ENCODE data around the gene KLK13. TPM values are rescaled to one million over a fixed set of nuclear protein-coding genes. Genes with fewer than 3 reads are reported as not detected.

The KLK13 gene
- total RNA-seq, 4 donors from 2014 or later = 0.22 to 0.73 TPM; not detected in 2

Other genes with a start within 250 kb of the KLK13 start
- gene KLK1, start 241.3 kb downstream of the KLK13 start, total RNA-seq = 1 to 10 TPM in 2 of 4 donors, under 1 TPM in 1, not detected in 1; 0.67 to 6.6 (median 6.1) TPM
- 1 to 10 TPM in 2 of 4 donors, under 1 TPM in 1, not detected in 1; 0.81 to 2.8 (median 1.8) TPM for gene KLK15, start 231.5 kb downstream of the KLK13 start, total RNA-seq
- gene KLK3, start 210.2 kb downstream of the KLK13 start, total RNA-seq = 1 to 10 TPM in 1 of 4 donors, under 1 TPM in 1, not detected in 2; 0.54 to 1.3 TPM
- 10 to 100 TPM in 1 of 4 donors, 1 to 10 TPM in 3; 2.8 to 11.0 (median 5.0) TPM for gene KLK2, start 191.7 kb downstream of the KLK13 start, total RNA-seq
- 1 to 10 TPM in 3 of 4 donors, not detected in 1; 1.1 to 3.1 (median 1.9) TPM for gene KLK4, start 153.7 kb downstream of the KLK13 start, total RNA-seq
- gene KLK5, start 112.1 kb downstream of the KLK13 start, total RNA-seq = under 1 TPM in 1 of 4 donors, not detected in 3; 0.44 TPM
- not detected for gene KLK6, start 95.5 kb downstream of the KLK13 start, total RNA-seq
- gene KLK7, start 81.2 kb downstream of the KLK13 start, total RNA-seq = under 1 TPM in 2 of 4 donors, not detected in 2; 0.34 to 0.89 TPM
- gene KLK8, start 63.5 kb downstream of the KLK13 start, total RNA-seq = under 1 TPM in 1 of 4 donors, not detected in 3; 0.78 TPM
- gene KLK10, start 45.4 kb downstream of the KLK13 start, total RNA-seq = under 1 TPM in 1 of 4 donors, not detected in 3; 0.63 TPM
- under 1 TPM in 2 of 4 donors, not detected in 2; 0.40 to 0.93 TPM for gene KLK11, start 38.5 kb downstream of the KLK13 start, total RNA-seq
- gene KLK12, start 30.1 kb downstream of the KLK13 start, total RNA-seq = not detected
- gene KLK14, start 17.8 kb upstream of the KLK13 start, total RNA-seq = not detected
- gene CTU1, start 43.3 kb upstream of the KLK13 start, total RNA-seq = 10 to 100 TPM in 2 of 4 donors, 1 to 10 TPM in 2; 7.5 to 13.6 (median 9.3) TPM
- 1 to 10 TPM; 1.2 to 3.1 (median 1.9) TPM for gene SIGLEC9, start 59.8 kb upstream of the KLK13 start, total RNA-seq
- gene SIGLEC7, start 77.2 kb upstream of the KLK13 start, total RNA-seq = 1 to 10 TPM in 1 of 4 donors, under 1 TPM in 1, not detected in 2; 0.54 to 1.0 TPM
- gene CD33, start 160.0 kb upstream of the KLK13 start, total RNA-seq = 1 to 10 TPM in 3 of 4 donors, under 1 TPM in 1; 0.54 to 4.0 (median 1.8) TPM
- not detected for gene SIGLECL1, start 186.0 kb upstream of the KLK13 start, total RNA-seq
- gene IGLON5, start 246.6 kb upstream of the KLK13 start, total RNA-seq = under 1 TPM in 1 of 4 donors, not detected in 3; 0.54 TPM

Data from thyroid gland (tissue), 4 donors.